D721Med (cell line): ENCODE results near the gene SMIM13.

Experiments used
- DNase-seq: peaks from one replicate; pipeline ENCODE4 v3.0.0; 2011; ENCODE audit warnings: low spot score; ENCODE audit not compliant: insufficient read length
- FAIRE-seq: peaks from 2 replicates; lab custom pipeline; 2011; peaks lifted over from hg19 to GRCh38; lab: Jason Lieb, UNC
- CTCF ChIP-seq: IDR thresholded peaks from 2 replicates; pipeline ENCODE4 v1.5.1; 2012; ENCODE audit warnings: mild to moderate bottlenecking, control low read depth; ENCODE audit not compliant: insufficient read depth; ENCODE audit errors: missing control alignments

Gene SMIM13

GRCh38 chr6:11187301-11187700, 93.7 kb downstream of the SMIM13 start:
- DNase-seq (no peak), FAIRE-seq (no peak)
- TF ChIP-seq CTCF: no peak
